ENCODE measurements around the gene SSRP1. TPM values are rescaled to one million over a fixed set of nuclear protein-coding genes. Genes with fewer than 3 reads are reported as not detected.

Gene SSRP1
- total RNA-seq, 1 experiment from 2014 or later = 173 TPM

DNA sequence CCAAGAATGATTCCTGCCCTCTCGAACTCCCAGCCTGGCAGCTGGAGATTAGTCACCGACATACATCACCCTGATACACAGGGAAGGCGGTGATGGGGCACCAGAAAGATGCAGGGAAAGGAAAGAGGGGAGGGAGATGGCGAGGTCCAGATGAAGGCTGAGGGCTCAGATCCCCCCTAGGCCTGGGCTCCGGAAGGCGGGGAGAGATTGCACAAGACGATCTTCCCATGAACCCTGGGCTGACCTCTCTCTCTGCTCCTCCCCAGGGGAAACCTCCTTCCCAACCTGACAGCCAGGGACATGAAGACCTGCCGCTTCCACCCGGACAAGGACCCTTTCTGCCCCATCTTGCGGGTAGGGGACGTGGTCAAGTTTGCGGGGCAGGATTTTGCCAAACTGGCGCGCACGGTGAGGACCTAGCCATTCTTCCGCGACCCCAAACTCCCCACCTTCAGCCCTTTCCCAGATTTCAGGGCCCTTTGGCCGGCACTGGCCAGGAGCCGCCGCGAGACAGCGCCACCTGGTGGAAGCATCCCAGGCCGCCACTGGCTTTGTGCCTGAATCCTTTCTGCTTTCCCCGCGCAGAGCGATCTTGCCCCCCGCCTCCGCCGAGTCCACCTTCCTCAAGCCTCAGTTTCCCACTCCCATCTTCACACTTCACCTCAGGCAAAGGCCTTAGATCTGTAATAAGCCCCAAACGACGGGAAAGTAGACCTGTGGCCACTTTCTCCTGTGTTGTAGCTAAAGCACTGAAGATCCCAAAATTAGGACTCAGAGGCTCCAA lies 14.0 kb upstream of the SSRP1 start:
- ChIA-PET CTCF (interaction anchor here (0.6 to 0.7 kb wide), 5 partner anchors 11 to 530 kb away, joined by 3 to 14 read pairs (median 6); no protein-coding TSS in a partner anchor), POLR2A (no interaction called here)
- no peaks in the 10 kb centered on the region for H3K4me1 ChIP-seq (ENCODE audit: control insufficient read depth, insufficient read depth, low read length)
- BruUV-seq (replicated peaks) = no TSS peak
- in situ Hi-C loops (cut with HindIII; ENCODE audit: low pct_unique_long_range_greater_than_20kb, low sequenced_read_pairs) = no loop called here
- H3K9me3 ChIP-seq (ENCODE audit: control insufficient read depth, insufficient read depth, low read depth, low read length) = 0 out of 2 replicates have a peak, but pooled peaks cover 3% of the 10 kb centered on the region
- TF ChIP-seq CTCF (IDR thresholded peaks at IDR 0.05) (peak; percentile 86), TCF7L2 (IDR thresholded peaks at IDR 0.05; ENCODE audit: low read depth, low read length) (no peak)
- no peak; the same call in 1 of the 2 replicates for ATAC-seq
- H3K27me3 ChIP-seq (ENCODE audit: control insufficient read depth, insufficient read depth, low read length) = no peaks in the 10 kb centered on the region
- no peak for DNase-seq (ENCODE audit: low read depth, low spot score)
- no peaks in the 10 kb centered on the region for H3K36me3 ChIP-seq (ENCODE audit: control insufficient read depth, insufficient read depth, low read length)
- no peak overlapping the region for H3K27ac ChIP-seq (ENCODE audit: low read length)
- intact Hi-C loops (cut with micrococcal nuclease; ENCODE audit: unreplicated experiment) = loop anchor here (5.0 to 10.0 kb wide), 4 partner anchors 108 to 293 kb away; partner anchors contain the start of gene UBE2L6
- no peak overlapping the region for H3K4me3 ChIP-seq (ENCODE audit: low read depth in 2 of 2, low read length in 2 of 2)

DNA sequence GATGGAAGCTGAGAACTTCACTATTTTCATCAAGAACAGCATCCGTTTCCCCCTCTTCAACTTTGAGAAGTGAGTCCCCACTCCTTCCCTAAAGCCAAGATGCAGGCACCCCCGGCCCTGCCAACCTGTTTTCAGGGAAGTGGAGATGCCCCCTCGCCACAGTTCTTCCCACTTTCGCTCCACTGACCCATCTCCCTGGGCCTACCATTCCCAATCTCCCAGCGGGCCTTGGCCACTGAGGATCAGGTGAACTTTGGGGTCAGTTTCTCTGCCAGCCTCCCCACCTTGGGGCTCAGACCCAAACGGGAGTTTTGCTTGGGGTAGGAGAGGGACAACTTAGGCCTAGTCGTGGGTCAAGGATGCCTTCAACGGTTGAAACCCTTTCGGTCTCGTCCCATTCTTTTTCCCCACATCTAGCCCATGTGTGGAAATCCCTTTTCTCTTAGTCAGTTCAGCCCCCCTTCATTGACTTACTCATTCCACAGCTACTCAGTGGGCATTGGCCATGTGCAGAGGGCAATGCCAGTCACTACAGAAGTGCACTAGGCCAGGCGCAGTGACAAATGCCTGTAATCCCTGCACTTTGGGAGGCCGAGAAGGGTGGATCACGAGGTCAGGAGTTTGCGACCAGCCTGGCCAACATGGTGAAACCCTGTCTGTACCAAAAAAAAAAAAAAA lies 13.1 kb upstream of the SSRP1 start:
- intact Hi-C loops (cut with micrococcal nuclease; ENCODE audit: unreplicated experiment) (loop anchor here (5.0 to 10.0 kb wide), 4 partner anchors 109 to 294 kb away; partner anchors contain the start of gene UBE2L6), in situ Hi-C loops (cut with HindIII; ENCODE audit: low pct_unique_long_range_greater_than_20kb, low sequenced_read_pairs) (no loop called here)
- Histone ChIP-seq H3K27ac (ENCODE audit: low read length) (no peak overlapping the region), H3K4me1 (ENCODE audit: control insufficient read depth, insufficient read depth, low read length) (no peaks in the 10 kb centered on the region), H3K27me3 (ENCODE audit: control insufficient read depth, insufficient read depth, low read length) (no peaks in the 10 kb centered on the region), H3K4me3 (ENCODE audit: low read depth in 2 of 2, low read length in 2 of 2) (no peak overlapping the region), H3K36me3 (ENCODE audit: control insufficient read depth, insufficient read depth, low read length) (no peaks in the 10 kb centered on the region), H3K9me3 (ENCODE audit: control insufficient read depth, insufficient read depth, low read depth, low read length) (0 out of 2 replicates have a peak, but pooled peaks cover 3% of the 10 kb centered on the region)
- ChIA-PET CTCF (interaction anchor here (0.7 kb wide), 1 partner anchor 149 kb away, joined by 5 read pairs; no protein-coding TSS in a partner anchor), POLR2A (no interaction called here)
- BruUV-seq (replicated peaks) = no TSS peak
- ATAC-seq (no peak), DNase-seq (ENCODE audit: low read depth, low spot score) (no peak)
- no peak for TF ChIP-seq TCF7L2 (IDR thresholded peaks at IDR 0.05; ENCODE audit: low read depth, low read length)
- TF ChIP-seq, protein P1, sequence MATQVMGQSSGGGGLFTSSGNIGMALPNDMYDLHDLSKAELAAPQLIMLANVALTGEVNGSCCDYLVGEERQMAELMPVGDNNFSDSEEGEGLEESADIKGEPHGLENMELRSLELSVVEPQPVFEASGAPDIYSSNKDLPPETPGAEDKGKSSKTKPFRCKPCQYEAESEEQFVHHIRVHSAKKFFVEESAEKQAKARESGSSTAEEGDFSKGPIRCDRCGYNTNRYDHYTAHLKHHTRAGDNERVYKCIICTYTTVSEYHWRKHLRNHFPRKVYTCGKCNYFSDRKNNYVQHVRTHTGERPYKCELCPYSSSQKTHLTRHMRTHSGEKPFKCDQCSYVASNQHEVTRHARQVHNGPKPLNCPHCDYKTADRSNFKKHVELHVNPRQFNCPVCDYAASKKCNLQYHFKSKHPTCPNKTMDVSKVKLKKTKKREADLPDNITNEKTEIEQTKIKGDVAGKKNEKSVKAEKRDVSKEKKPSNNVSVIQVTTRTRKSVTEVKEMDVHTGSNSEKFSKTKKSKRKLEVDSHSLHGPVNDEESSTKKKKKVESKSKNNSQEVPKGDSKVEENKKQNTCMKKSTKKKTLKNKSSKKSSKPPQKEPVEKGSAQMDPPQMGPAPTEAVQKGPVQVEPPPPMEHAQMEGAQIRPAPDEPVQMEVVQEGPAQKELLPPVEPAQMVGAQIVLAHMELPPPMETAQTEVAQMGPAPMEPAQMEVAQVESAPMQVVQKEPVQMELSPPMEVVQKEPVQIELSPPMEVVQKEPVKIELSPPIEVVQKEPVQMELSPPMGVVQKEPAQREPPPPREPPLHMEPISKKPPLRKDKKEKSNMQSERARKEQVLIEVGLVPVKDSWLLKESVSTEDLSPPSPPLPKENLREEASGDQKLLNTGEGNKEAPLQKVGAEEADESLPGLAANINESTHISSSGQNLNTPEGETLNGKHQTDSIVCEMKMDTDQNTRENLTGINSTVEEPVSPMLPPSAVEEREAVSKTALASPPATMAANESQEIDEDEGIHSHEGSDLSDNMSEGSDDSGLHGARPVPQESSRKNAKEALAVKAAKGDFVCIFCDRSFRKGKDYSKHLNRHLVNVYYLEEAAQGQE (IDR thresholded peaks at IDR 0.05; ENCODE audit: insufficient read depth in 1 of 2, low read depth in 2 of 2, low read length in 1 of 2) = no peak
- TF ChIP-seq CTCF (IDR thresholded peaks at IDR 0.05) = no peak
- TF ChIP-seq SIN3A (IDR thresholded peaks at IDR 0.05; ENCODE audit: borderline replicate concordance, insufficient read depth, low read depth, low read length) = no peak
- no peak for TF ChIP-seq POLR2AphosphoS5 (IDR thresholded peaks at IDR 0.05; ENCODE audit: low read depth, low read length)
